HL-60 (cell line): ENCODE data around the gene NKX3-2.

ENCODE experiments used
- POLR2AphosphoS5 ChIP-seq: IDR thresholded peaks from 2 replicates; pipeline ENCODE4 v1.6.1; 2012; ENCODE audit warnings: low read depth
- TF ChIP-seq, protein P1 (sequence below): IDR thresholded peaks from one replicate; pipeline ENCODE4 v1.5.1; 2011; ENCODE audit warnings: low read length, control low read depth, inconsistent platforms; ENCODE audit not compliant: insufficient read depth
- TF ChIP-seq, protein P2 (sequence below): IDR thresholded peaks from 2 replicates; pipeline ENCODE4 v1.6.1; 2012; ENCODE audit warnings: low read depth; ENCODE audit not compliant: insufficient replicate concordance

DNA sequence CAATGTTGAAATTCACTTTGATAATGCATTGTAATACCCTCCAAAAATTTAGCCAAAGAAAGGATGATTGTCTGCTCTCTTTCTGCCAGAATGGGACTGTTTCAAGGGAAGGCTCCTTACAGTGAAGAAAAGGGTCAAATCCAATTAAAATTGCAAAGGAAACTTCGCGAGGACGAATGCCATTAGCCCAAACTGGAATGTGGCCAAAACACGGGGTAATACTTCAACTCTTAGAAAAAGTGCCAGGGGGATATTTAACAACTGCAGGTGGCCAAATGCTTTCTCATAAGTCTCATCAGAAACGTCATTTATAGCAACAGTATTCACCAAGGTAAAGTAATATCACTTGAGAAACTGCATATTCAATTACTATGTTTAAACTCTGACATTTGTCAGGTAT is 29.0 kb downstream of the NKX3-2 start:
- TF ChIP-seq, protein P1, sequence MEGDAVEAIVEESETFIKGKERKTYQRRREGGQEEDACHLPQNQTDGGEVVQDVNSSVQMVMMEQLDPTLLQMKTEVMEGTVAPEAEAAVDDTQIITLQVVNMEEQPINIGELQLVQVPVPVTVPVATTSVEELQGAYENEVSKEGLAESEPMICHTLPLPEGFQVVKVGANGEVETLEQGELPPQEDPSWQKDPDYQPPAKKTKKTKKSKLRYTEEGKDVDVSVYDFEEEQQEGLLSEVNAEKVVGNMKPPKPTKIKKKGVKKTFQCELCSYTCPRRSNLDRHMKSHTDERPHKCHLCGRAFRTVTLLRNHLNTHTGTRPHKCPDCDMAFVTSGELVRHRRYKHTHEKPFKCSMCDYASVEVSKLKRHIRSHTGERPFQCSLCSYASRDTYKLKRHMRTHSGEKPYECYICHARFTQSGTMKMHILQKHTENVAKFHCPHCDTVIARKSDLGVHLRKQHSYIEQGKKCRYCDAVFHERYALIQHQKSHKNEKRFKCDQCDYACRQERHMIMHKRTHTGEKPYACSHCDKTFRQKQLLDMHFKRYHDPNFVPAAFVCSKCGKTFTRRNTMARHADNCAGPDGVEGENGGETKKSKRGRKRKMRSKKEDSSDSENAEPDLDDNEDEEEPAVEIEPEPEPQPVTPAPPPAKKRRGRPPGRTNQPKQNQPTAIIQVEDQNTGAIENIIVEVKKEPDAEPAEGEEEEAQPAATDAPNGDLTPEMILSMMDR: no peak
- TF ChIP-seq, protein P2, sequence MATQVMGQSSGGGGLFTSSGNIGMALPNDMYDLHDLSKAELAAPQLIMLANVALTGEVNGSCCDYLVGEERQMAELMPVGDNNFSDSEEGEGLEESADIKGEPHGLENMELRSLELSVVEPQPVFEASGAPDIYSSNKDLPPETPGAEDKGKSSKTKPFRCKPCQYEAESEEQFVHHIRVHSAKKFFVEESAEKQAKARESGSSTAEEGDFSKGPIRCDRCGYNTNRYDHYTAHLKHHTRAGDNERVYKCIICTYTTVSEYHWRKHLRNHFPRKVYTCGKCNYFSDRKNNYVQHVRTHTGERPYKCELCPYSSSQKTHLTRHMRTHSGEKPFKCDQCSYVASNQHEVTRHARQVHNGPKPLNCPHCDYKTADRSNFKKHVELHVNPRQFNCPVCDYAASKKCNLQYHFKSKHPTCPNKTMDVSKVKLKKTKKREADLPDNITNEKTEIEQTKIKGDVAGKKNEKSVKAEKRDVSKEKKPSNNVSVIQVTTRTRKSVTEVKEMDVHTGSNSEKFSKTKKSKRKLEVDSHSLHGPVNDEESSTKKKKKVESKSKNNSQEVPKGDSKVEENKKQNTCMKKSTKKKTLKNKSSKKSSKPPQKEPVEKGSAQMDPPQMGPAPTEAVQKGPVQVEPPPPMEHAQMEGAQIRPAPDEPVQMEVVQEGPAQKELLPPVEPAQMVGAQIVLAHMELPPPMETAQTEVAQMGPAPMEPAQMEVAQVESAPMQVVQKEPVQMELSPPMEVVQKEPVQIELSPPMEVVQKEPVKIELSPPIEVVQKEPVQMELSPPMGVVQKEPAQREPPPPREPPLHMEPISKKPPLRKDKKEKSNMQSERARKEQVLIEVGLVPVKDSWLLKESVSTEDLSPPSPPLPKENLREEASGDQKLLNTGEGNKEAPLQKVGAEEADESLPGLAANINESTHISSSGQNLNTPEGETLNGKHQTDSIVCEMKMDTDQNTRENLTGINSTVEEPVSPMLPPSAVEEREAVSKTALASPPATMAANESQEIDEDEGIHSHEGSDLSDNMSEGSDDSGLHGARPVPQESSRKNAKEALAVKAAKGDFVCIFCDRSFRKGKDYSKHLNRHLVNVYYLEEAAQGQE: no peak
- TF ChIP-seq POLR2AphosphoS5: no peak
